ENCODE results near the gene PSENEN.
"Not testable (repeated sequence)": the region's sequence is repeated elsewhere in the genome, so short reads cannot be mapped to it uniquely, and the experiment has no call there.

The PSENEN gene

GRCh38 chr19:35787227-35787799 lies 41.9 kb downstream of the PSENEN start:
- in situ Hi-C loops (cut with MboI; ENCODE audit: low sequenced_read_pairs) = no loop called here

- in situ Hi-C loops (cut with MboI; ENCODE audit: low sequenced_read_pairs) = no loop called here
Observed at GRCh38 chr19:35788205-35788960, 42.9 kb downstream of the PSENEN start.

- in situ Hi-C loops (cut with MboI; ENCODE audit: low sequenced_read_pairs) = no loop called here
Observed at GRCh38 chr19:35789195-35789977, 43.9 kb downstream of the PSENEN start.

- in situ Hi-C loops (cut with MboI; ENCODE audit: low sequenced_read_pairs) = no loop called here
Observed at GRCh38 chr19:35789978-35790944, 44.8 kb downstream of the PSENEN start.

GRCh38 chr19:35790981-35791813 lies 45.7 kb downstream of the PSENEN start:
- in situ Hi-C loops (cut with MboI; ENCODE audit: low sequenced_read_pairs) = no loop called here

- in situ Hi-C loops (cut with MboI; ENCODE audit: low sequenced_read_pairs) = no loop called here
Observed at GRCh38 chr19:35791814-35792279, 46.4 kb downstream of the PSENEN start.

GRCh38 chr19:35792312-35792711 lies 46.9 kb downstream of the PSENEN start:
- in situ Hi-C loops (cut with MboI; ENCODE audit: low sequenced_read_pairs) = no loop called here

- in situ Hi-C loops (cut with MboI; ENCODE audit: low sequenced_read_pairs) = no loop called here
Observed at GRCh38 chr19:35792888-35793287, 47.4 kb downstream of the PSENEN start.

- in situ Hi-C loops (cut with MboI; ENCODE audit: low sequenced_read_pairs) = no loop called here
Observed at GRCh38 chr19:35793381-35794165, 48.1 kb downstream of the PSENEN start.

GRCh38 chr19:35795564-35795963 lies 50.1 kb downstream of the PSENEN start:
- in situ Hi-C loops (cut with MboI; ENCODE audit: low sequenced_read_pairs) = not testable (repeated sequence)
